Loucy (cell line): ENCODE results near the gene C1QBP.
A peak's percentile ranks its signal among the peaks of the same experiment; 100 is the strongest.

Experiments
- H2AFZ ChIP-seq: fragments of 200-600 bp; sonication (generic); 2 replicates; pipeline ENCODE4 v1.6.0; 2016; ENCODE audit warnings: antibody characterized with exemption, mild to moderate bottlenecking, low read length, moderate library complexity
- H3F3A ChIP-seq: fragments of 200-600 bp; 2 replicates; pipeline ENCODE4 v1.6.0; 2016; ENCODE audit warnings: antibody characterized with exemption, low read depth, mild to moderate bottlenecking
- H3K27me3 ChIP-seq: fragments of 200-600 bp; sonication (generic); 2 replicates; pipeline ENCODE4 v1.6.1; 2014; ENCODE audit warnings: low read length, mild to moderate bottlenecking; ENCODE audit not compliant: insufficient read depth, poor library complexity, severe bottlenecking
- H3K36me3 ChIP-seq: fragments of 200-600 bp; sonication (generic); 2 replicates; pipeline ENCODE4 v1.6.1; 2016; ENCODE audit warnings: low read length; ENCODE audit not compliant: insufficient read depth
- H3K4me1 ChIP-seq: fragments of 200-600 bp; sonication (generic); 2 replicates; pipeline ENCODE4 v1.5.1; 2014; ENCODE audit warnings: low read length, mild to moderate bottlenecking; ENCODE audit not compliant: insufficient read depth, poor library complexity, severe bottlenecking
- H3K4me2 ChIP-seq: fragments of 200-600 bp; sonication (generic); 2 replicates; pipeline ENCODE4 v1.6.0; 2014; ENCODE audit warnings: antibody characterized with exemption, low read length, low read depth, mild to moderate bottlenecking; ENCODE audit not compliant: poor library complexity, severe bottlenecking
- H3K4me3 ChIP-seq: fragments of 200-600 bp; sonication (generic); 2 replicates; pipeline ENCODE4 v1.5.1; 2014; ENCODE audit warnings: low read length, mild to moderate bottlenecking, mixed read lengths; ENCODE audit not compliant: poor library complexity, severe bottlenecking
- H3K79me2 ChIP-seq: fragments of 200-600 bp; sonication (generic); 2 replicates; pipeline ENCODE4 v1.6.1; 2014; ENCODE audit warnings: low read length; ENCODE audit not compliant: insufficient read depth
- H3K9ac ChIP-seq: fragments of 200-600 bp; sonication (generic); 2 replicates; pipeline ENCODE4 v1.6.0; 2014; ENCODE audit warnings: mild to moderate bottlenecking, low read depth, low read length, moderate library complexity; ENCODE audit not compliant: poor library complexity, severe bottlenecking
- H3K9me2 ChIP-seq: fragments of 200-600 bp; sonication (generic); replicated peaks from 2 replicates; pipeline ENCODE4 v1.6.1; 2016; ENCODE audit warnings: low read depth, low read length, mixed read lengths
- H3K9me3 ChIP-seq: fragments of 200-600 bp; sonication (generic); 2 replicates; pipeline ENCODE4 v1.6.1; 2014; ENCODE audit warnings: mild to moderate bottlenecking, antibody characterized with exemption, low read length, low read depth; ENCODE audit not compliant: insufficient read depth
- H4K20me1 ChIP-seq: fragments of 200-600 bp; sonication (generic); 2 replicates; pipeline ENCODE4 v1.6.0; 2014; ENCODE audit warnings: antibody characterized with exemption, low read length, mild to moderate bottlenecking; ENCODE audit not compliant: insufficient read depth, poor library complexity, severe bottlenecking
- EZH2phosphoT487 ChIP-seq: fragments of 200-600 bp; IDR thresholded peaks from 2 replicates; pipeline ENCODE4 v1.6.1; 2018; ENCODE audit warnings: antibody characterized with exemption, mild to moderate bottlenecking, moderate library complexity, borderline replicate concordance
- TF ChIP-seq, protein P1 (sequence below): fragments of 200-600 bp; sonication (generic); conservative IDR thresholded peaks from 2 replicates; pipeline ENCODE4 v1.5.1; 2014; ENCODE audit warnings: mild to moderate bottlenecking, antibody characterized with exemption, low read length

The C1QBP gene

DNA sequence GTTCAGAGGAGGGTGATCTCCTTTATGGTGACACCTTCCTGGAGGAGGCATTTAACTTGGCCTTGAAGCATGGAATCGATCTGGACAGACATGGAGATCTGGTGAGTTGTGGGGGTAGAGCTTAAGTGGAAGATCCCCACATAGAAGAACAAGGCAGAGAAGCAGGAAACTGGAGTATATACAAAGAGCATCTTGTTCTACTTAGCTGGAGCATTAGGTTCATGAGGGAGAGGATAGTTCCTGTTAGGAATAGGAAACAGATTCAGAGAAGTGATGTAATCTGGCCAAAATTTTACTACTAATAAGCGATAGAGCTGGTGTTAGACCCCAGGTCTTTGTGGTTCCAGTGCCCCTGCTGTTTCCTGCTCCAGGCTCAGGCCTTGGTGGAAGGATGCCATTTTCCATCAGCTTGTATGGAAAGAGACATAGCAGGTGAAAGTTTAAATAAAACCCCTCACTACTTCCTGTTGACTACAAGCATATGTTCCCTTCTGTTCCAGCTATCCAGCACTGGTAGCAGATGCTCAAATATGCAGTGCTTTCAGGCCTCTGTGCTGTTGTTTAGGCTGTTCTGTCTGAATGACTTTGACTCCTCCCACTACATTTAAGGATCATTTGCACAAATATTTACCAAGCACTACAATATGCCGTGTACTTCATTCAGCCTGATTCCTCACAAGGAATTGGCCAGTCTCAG is 9.6 kb downstream of the C1QBP start:
- H3K4me1 ChIP-seq, result peaks cover 5% of the 10 kb centered on the region
- H3F3A ChIP-seq, result 0 out of 2 replicates have a peak, but pooled peaks cover 3% of the 10 kb centered on the region
- peaks cover 20% of the 10 kb centered on the region; the same call in 1 of the 2 replicates for H3K79me2 ChIP-seq
- H3K4me3 ChIP-seq, result no peak overlapping the region
- H4K20me1 ChIP-seq, result peaks cover 12% of the 10 kb centered on the region
- no peaks in the 10 kb centered on the region for H3K27me3 ChIP-seq
- H3K4me2 ChIP-seq, result no peak overlapping the region
- no peak overlapping the region for H2AFZ ChIP-seq
- H3K9me3 ChIP-seq, result no peaks in the 10 kb centered on the region
- no peaks in the 10 kb centered on the region for H3K9me2 ChIP-seq
- no peak overlapping the region for H3K9ac ChIP-seq
- TF ChIP-seq, protein P1, sequence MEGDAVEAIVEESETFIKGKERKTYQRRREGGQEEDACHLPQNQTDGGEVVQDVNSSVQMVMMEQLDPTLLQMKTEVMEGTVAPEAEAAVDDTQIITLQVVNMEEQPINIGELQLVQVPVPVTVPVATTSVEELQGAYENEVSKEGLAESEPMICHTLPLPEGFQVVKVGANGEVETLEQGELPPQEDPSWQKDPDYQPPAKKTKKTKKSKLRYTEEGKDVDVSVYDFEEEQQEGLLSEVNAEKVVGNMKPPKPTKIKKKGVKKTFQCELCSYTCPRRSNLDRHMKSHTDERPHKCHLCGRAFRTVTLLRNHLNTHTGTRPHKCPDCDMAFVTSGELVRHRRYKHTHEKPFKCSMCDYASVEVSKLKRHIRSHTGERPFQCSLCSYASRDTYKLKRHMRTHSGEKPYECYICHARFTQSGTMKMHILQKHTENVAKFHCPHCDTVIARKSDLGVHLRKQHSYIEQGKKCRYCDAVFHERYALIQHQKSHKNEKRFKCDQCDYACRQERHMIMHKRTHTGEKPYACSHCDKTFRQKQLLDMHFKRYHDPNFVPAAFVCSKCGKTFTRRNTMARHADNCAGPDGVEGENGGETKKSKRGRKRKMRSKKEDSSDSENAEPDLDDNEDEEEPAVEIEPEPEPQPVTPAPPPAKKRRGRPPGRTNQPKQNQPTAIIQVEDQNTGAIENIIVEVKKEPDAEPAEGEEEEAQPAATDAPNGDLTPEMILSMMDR, result no peak
- no peak for TF ChIP-seq EZH2phosphoT487
- H3K36me3 ChIP-seq, result peaks cover 79% of the 10 kb centered on the region

DNA sequence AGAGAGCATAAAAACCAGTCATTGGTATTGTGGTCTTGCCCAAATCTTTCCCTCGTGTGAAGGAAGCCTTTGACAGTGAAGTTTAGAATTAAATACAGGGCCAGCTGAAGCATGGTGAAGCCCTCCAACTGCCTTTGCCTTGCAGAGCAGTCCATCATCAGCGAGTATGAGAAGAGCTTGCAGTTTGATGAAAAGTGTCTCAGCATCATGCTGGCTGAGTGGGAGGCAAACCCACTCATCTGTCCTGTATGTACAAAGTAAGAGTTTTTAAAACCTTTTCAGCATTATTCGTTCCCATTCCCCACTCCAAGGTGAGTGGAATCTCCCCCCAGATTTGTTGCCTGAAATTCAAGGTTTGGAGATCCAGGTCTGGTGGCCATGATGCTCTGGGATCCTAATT is 13.1 kb downstream of the C1QBP start:
- Histone ChIP-seq H3K4me1 (peaks cover 29% of the 10 kb centered on the region), H3F3A (no peaks in the 10 kb centered on the region), H4K20me1 (peaks cover 31% of the 10 kb centered on the region), H3K4me2 (no peak overlapping the region), H3K79me2 (peaks cover 38% of the 10 kb centered on the region), H3K9ac (no peak overlapping the region), H3K9me2 (no peaks in the 10 kb centered on the region), H3K36me3 (peaks cover 54% of the 10 kb centered on the region), H3K9me3 (no peaks in the 10 kb centered on the region), H2AFZ (no peak overlapping the region), H3K27me3 (no peaks in the 10 kb centered on the region), H3K4me3 (no peak overlapping the region)
- TF ChIP-seq, protein P1, result no peak
- TF ChIP-seq EZH2phosphoT487, result no peak

DNA sequence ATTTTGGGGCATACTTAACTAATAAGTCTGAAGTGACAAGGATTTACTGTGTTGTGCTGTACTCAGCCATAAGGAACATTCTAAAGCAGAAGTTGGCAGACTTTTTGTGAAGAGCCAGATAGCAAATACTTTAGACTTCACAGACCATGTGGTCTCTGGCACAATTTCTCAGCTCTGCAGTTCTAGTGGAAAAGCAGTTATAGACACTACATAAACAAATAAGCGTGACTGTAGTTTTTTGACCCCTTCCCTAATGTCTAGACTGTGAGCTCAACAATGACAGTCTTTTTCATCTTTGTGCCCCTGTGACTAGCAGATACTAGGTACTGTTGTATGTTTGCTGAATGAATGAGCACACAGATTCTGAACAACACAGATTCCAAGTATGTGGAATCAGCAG is 14.0 kb downstream of the C1QBP start:
- Histone ChIP-seq H3K4me2 (peak overlapping the region; percentile 39), H4K20me1 (peaks cover 36% of the 10 kb centered on the region), H3K79me2 (peaks cover 46% of the 10 kb centered on the region), H2AFZ (no peak overlapping the region), H3F3A (no peaks in the 10 kb centered on the region), H3K4me3 (no peak overlapping the region), H3K36me3 (peaks cover 48% of the 10 kb centered on the region), H3K27me3 (no peaks in the 10 kb centered on the region), H3K9me2 (no peaks in the 10 kb centered on the region), H3K9me3 (no peaks in the 10 kb centered on the region), H3K4me1 (peaks cover 34% of the 10 kb centered on the region), H3K9ac (no peak overlapping the region)
- TF ChIP-seq EZH2phosphoT487, result no peak
- TF ChIP-seq, protein P1, result no peak
